ENCODE data around the gene NHSL1. TPM values are rescaled to one million over a fixed set of nuclear protein-coding genes. Genes with fewer than 3 reads are reported as not detected.

Gene NHSL1
- total and polyA plus RNA-seq, 7 donors = 0.08 to 2.3 (median 1.2) TPM

- ATAC-seq (no peak), DNase-seq (no peak)
- Histone ChIP-seq H3K9me3 (no peaks in the 10 kb centered on the region), H3K36me3 (ENCODE audit: insufficient read depth in 1 of 2, low read depth in 1 of 2) (no peaks in the 10 kb centered on the region), H3K27me3 (ENCODE audit: insufficient read depth in 3 of 3, low read length in 2 of 3) (no peaks in the 10 kb centered on the region), H3K4me3 (no peak overlapping the region), H3K4me1 (no peaks in the 10 kb centered on the region), H3K27ac (no peak overlapping the region)
- 70 to 74% (median 70%) methylated on average over 3 of the region's 3 CpGs for WGBS, 3 donors
- intact Hi-C loops (cut with DNase I) = no loop called here
- no peak for TF ChIP-seq CTCF (IDR thresholded peaks at IDR 0.05)
Observed at GRCh38 chr6:138498629-138499302, 528 bp downstream of the NHSL1 start.

- no peaks in the 10 kb centered on the region for H3K27me3 ChIP-seq (ENCODE audit: insufficient read depth in 3 of 3, low read length in 2 of 3)
- DNase-seq = no peak
- intact Hi-C loops (cut with DNase I) = no loop called here
- no peak for TF ChIP-seq CTCF (IDR thresholded peaks at IDR 0.05)
- H3K4me1 ChIP-seq = no peaks in the 10 kb centered on the region
- no peak overlapping the region for H3K27ac ChIP-seq
- 98 to 99% (median 98%) methylated on average over 2 of the region's 2 CpGs for WGBS, 3 donors
- no peak for ATAC-seq
- H3K36me3 ChIP-seq (ENCODE audit: insufficient read depth in 1 of 2, low read depth in 1 of 2) = no peaks in the 10 kb centered on the region
- no peaks in the 10 kb centered on the region for H3K9me3 ChIP-seq
- no peak overlapping the region for H3K4me3 ChIP-seq
Observed at GRCh38 chr6:138497286-138497685, 2.0 kb downstream of the NHSL1 start.

GRCh38 chr6:138494312-138494711, 5.0 kb downstream of the NHSL1 start:
- Histone ChIP-seq H3K4me1 (no peaks in the 10 kb centered on the region), H3K27ac (no peak overlapping the region), H3K27me3 (ENCODE audit: insufficient read depth in 3 of 3, low read length in 2 of 3) (peaks cover 0 to 2% (median 0%) of the 10 kb centered on the region in 3 donors), H3K4me3 (no peak overlapping the region), H3K36me3 (ENCODE audit: insufficient read depth in 1 of 2, low read depth in 1 of 2) (no peaks in the 10 kb centered on the region), H3K9me3 (no peaks in the 10 kb centered on the region)
- no peak for DNase-seq
- no peak for ATAC-seq
- no peak for TF ChIP-seq CTCF (IDR thresholded peaks at IDR 0.05)
- intact Hi-C loops (cut with DNase I) = no loop called here

- Histone ChIP-seq H3K4me3 (no peak overlapping the region), H3K27me3 (ENCODE audit: insufficient read depth in 3 of 3, low read length in 2 of 3) (peaks cover 0 to 2% (median 0%) of the 10 kb centered on the region in 3 donors), H3K4me1 (no peaks in the 10 kb centered on the region), H3K9me3 (no peaks in the 10 kb centered on the region), H3K27ac (no peak overlapping the region), H3K36me3 (ENCODE audit: insufficient read depth in 1 of 2, low read depth in 1 of 2) (no peaks in the 10 kb centered on the region)
- 16% methylated on average over 5 of the region's 5 CpGs for WGBS, 3 donors
- ATAC-seq (no peak), DNase-seq (no peak)
- no peak for TF ChIP-seq CTCF (IDR thresholded peaks at IDR 0.05)
- intact Hi-C loops (cut with DNase I) = no loop called here
Observed at GRCh38 chr6:138493413-138493812, 5.9 kb downstream of the NHSL1 start.

GRCh38 chr6:138492871-138493270, 6.4 kb downstream of the NHSL1 start:
- no peak for TF ChIP-seq CTCF (IDR thresholded peaks at IDR 0.05)
- H3K4me1 ChIP-seq = no peaks in the 10 kb centered on the region
- WGBS, 3 donors = 90 to 91% (median 90%) methylated on average over 2 of the region's 2 CpGs
- no peak overlapping the region for H3K4me3 ChIP-seq
- intact Hi-C loops (cut with DNase I) = no loop called here
- H3K27me3 ChIP-seq (ENCODE audit: insufficient read depth in 3 of 3, low read length in 2 of 3) = peaks cover 0 to 2% (median 0%) of the 10 kb centered on the region in 3 donors
- H3K36me3 ChIP-seq (ENCODE audit: insufficient read depth in 1 of 2, low read depth in 1 of 2) = no peaks in the 10 kb centered on the region
- ATAC-seq (no peak), DNase-seq (no peak)
- no peaks in the 10 kb centered on the region for H3K9me3 ChIP-seq
- H3K27ac ChIP-seq = no peak overlapping the region

All from psoas muscle (tissue), 8 donors.